HEK293T (cell line): ENCODE measurements around the gene CAPN12.
"Not testable (repeated sequence)": the region's sequence is repeated elsewhere in the genome, so short reads cannot be mapped to it uniquely, and the experiment has no call there.

Source experiments
- CTCF ChIA-PET: fragments of 350-600 bp; formaldehyde crosslinking; extraction: SDS; loops from one replicate; lab custom pipeline; 2021; ENCODE audit warnings: antibody characterized with exemption, inconsistent platforms; lab: Yijun Ruan, JAX
- POLR2A ChIA-PET: fragments of 350-600 bp; formaldehyde crosslinking; extraction: SDS; loops from one replicate; lab custom pipeline; 2020; ENCODE audit warnings: antibody characterized with exemption, inconsistent platforms; lab: Yijun Ruan, JAX
- DNase-seq: peaks from one replicate; pipeline ENCODE4 v3.0.0; 2012; ENCODE audit warnings: mixed read lengths; ENCODE audit errors: extremely low spot score
- ARNT ChIP-seq: fragments of 450-650 bp; IDR thresholded peaks from 2 replicates; pipeline ENCODE4 v1.6.1; 2017; ENCODE audit warnings: mild to moderate bottlenecking
- BHLHE40 ChIP-seq: fragments of 450-650 bp; IDR thresholded peaks from 2 replicates; pipeline ENCODE4 v1.6.1; 2016; ENCODE audit warnings: mild to moderate bottlenecking, moderate library complexity, borderline replicate concordance
- CTBP1 ChIP-seq: fragments of 450-650 bp; IDR thresholded peaks from 2 replicates; pipeline ENCODE4 v1.6.1; 2016; ENCODE audit warnings: borderline replicate concordance
- ELF4 ChIP-seq: fragments of 450-650 bp; IDR thresholded peaks from 2 replicates; pipeline ENCODE4 v1.6.1; 2017; ENCODE audit warnings: antibody characterized with exemption
- FOXA1 ChIP-seq: fragments of 450-650 bp; IDR thresholded peaks from 2 replicates; pipeline ENCODE4 v1.6.1; 2016; ENCODE audit warnings: mild to moderate bottlenecking
- FOXK2 ChIP-seq: fragments of 450-650 bp; IDR thresholded peaks from 2 replicates; pipeline ENCODE4 v1.6.1; 2016; ENCODE audit warnings: mild to moderate bottlenecking
- FOXM1 ChIP-seq: fragments of 450-650 bp; IDR thresholded peaks from 2 replicates; pipeline ENCODE4 v1.6.1; 2017; ENCODE audit warnings: mild to moderate bottlenecking, borderline replicate concordance
- HDGF ChIP-seq: fragments of 450-650 bp; IDR thresholded peaks from 2 replicates; pipeline ENCODE4 v1.6.1; 2017; ENCODE audit warnings: antibody characterized with exemption, borderline replicate concordance
- L3MBTL2 ChIP-seq: fragments of 450-650 bp; conservative IDR thresholded peaks from 2 replicates; pipeline ENCODE4 v1.6.1; 2016; ENCODE audit warnings: mild to moderate bottlenecking
- LEF1 ChIP-seq: fragments of 450-650 bp; IDR thresholded peaks from 2 replicates; pipeline ENCODE4 v1.6.1; 2017; ENCODE audit warnings: mild to moderate bottlenecking, borderline replicate concordance
- NFRKB ChIP-seq: fragments of 450-650 bp; IDR thresholded peaks from 2 replicates; pipeline ENCODE4 v1.6.1; 2016; ENCODE audit warnings: mild to moderate bottlenecking, moderate library complexity
- PKNOX1 ChIP-seq: fragments of 450-650 bp; IDR thresholded peaks from 2 replicates; pipeline ENCODE4 v1.6.1; 2016
- SP1 ChIP-seq: fragments of 450-650 bp; IDR thresholded peaks from 2 replicates; pipeline ENCODE4 v1.6.1; 2017
- SUZ12 ChIP-seq: fragments of 450-650 bp; IDR thresholded peaks from 2 replicates; pipeline ENCODE4 v1.6.1; 2016; ENCODE audit warnings: mild to moderate bottlenecking
- TARDBP ChIP-seq: fragments of 450-650 bp; IDR thresholded peaks from 2 replicates; pipeline ENCODE4 v1.6.1; 2016
- ZNF384 ChIP-seq: fragments of 450-650 bp; IDR thresholded peaks from 2 replicates; pipeline ENCODE4 v1.6.1; 2016

Gene CAPN12

GRCh38 chr19:38788478-38789243, 44.4 kb upstream of the CAPN12 start, which contains the start of gene LGALS7B:
Gene LGALS7B (plus strand): TSS chr19:38789200. CDS start chr19:38789227, 27 bp downstream.
- DNase-seq = no peak
- no peak for TF ChIP-seq NFRKB
- no peak for TF ChIP-seq CTBP1
- TF ChIP-seq SP1 = no peak
- TF ChIP-seq LEF1 = no peak
- no peak for TF ChIP-seq HDGF
- no peak for TF ChIP-seq BHLHE40
- TF ChIP-seq SUZ12 = no peak
- no peak for TF ChIP-seq ARNT
- no peak for TF ChIP-seq TARDBP
- no peak for TF ChIP-seq FOXK2
- no peak for TF ChIP-seq L3MBTL2
- TF ChIP-seq ELF4 = no peak
- TF ChIP-seq FOXA1 = no peak
- no peak for TF ChIP-seq FOXM1
- no peak for TF ChIP-seq PKNOX1
- no peak for TF ChIP-seq ZNF384
- POLR2A ChIA-PET = no interaction called here
- CTCF ChIA-PET = no interaction called here

- TF ChIP-seq ZNF384 (no peak), CTBP1 (no peak), FOXM1 (no peak), SUZ12 (no peak), HDGF (no peak), PKNOX1 (no peak), NFRKB (no peak), ARNT (no peak), FOXA1 (no peak), TARDBP (no peak), FOXK2 (no peak), LEF1 (no peak), BHLHE40 (no peak), SP1 (no peak), ELF4 (no peak), L3MBTL2 (no peak)
- ChIA-PET POLR2A (interaction anchor here (0.6 to 0.8 kb wide), 3 partner anchors 62 to 170 kb away, joined by 3 to 4 read pairs (median 3); partner anchors contain the start of genes NFKBIB and SIRT2), CTCF (interaction anchor here (1.4 kb wide), 1 partner anchor 17 kb away, joined by 8 read pairs; no protein-coding TSS in a partner anchor)
- DNase-seq = no peak
These were observed 42.4 kb upstream of the CAPN12 start for GRCh38 chr19:38786572-38787265.

GRCh38 chr19:38786061-38786460, 41.8 kb upstream of the CAPN12 start:
- POLR2A ChIA-PET = interaction anchor here (0.6 kb wide), 1 partner anchor 169 kb away, joined by 3 read pairs; no protein-coding TSS in a partner anchor
- 0 out of 2 replicates have a peak, but pooled peaks have one; percentile 14 for TF ChIP-seq ZNF384
- CTCF ChIA-PET, DNase-seq: not testable (repeated sequence)

- ChIA-PET POLR2A (no interaction called here), CTCF (no interaction called here)
- no peak for DNase-seq
- TF ChIP-seq FOXM1 = no peak
- no peak for TF ChIP-seq FOXA1
- no peak for TF ChIP-seq ZNF384
These were observed 41.0 kb upstream of the CAPN12 start for GRCh38 chr19:38785187-38785699.

- no peak for DNase-seq
- POLR2A ChIA-PET = no interaction called here
- TF ChIP-seq TARDBP = no peak
- no peak for TF ChIP-seq ELF4
- TF ChIP-seq FOXM1 = no peak
- TF ChIP-seq LEF1 = no peak
- TF ChIP-seq FOXA1 = no peak
- no peak for TF ChIP-seq FOXK2
- no peak for TF ChIP-seq CTBP1
- no peak for TF ChIP-seq SUZ12
- TF ChIP-seq L3MBTL2 = no peak
- TF ChIP-seq PKNOX1 = no peak
- no peak for TF ChIP-seq HDGF
- no peak for TF ChIP-seq ZNF384
- TF ChIP-seq SP1 = no peak
- TF ChIP-seq BHLHE40 = no peak
- TF ChIP-seq NFRKB = no peak
- CTCF ChIA-PET = no interaction called here
These were observed 40.0 kb upstream of the CAPN12 start for GRCh38 chr19:38784224-38784623.

GRCh38 chr19:38782212-38782611, 37.9 kb upstream of the CAPN12 start:
- POLR2A ChIA-PET, DNase-seq: not testable (repeated sequence)
- CTCF ChIA-PET = interaction anchor here (0.6 kb wide), 1 partner anchor 13 kb away, joined by 4 read pairs; no protein-coding TSS in a partner anchor
